ENCODE data around the gene ARHGAP24. TPM values are rescaled to one million over a fixed set of nuclear protein-coding genes. Genes with fewer than 3 reads are reported as not detected.

Gene ARHGAP24
- total and polyA plus RNA-seq, 2 experiments from 2014 or later, result 19.5 to 29.6 TPM

DNA sequence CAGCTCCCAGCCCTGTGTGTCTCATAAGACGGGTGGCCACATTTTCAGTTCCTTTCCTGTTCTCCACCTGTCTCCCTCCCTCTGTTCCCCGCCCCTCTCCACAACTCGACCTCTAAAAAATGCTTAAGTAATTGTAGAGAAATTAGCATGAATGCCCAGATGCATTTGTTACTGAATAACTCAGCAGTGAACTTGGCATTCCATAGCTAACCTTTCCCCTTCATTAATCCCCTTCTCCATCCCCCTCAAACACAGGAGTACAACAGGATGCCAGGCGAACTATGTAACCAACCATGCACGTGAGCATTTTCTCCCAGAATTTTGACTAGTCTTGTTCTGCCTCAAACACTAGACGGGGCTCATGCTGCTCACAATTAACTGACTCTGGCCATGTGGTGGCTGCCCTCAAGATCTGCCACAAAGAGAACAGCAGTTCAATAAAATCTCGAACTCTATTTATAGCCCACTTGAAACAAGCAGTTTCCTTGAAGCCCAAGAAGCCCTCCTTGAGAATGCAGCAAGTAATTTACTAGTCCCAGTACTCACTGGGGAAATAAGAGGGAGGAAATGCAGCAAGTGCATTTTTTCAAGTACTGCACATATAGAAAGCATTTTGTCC is 351.2 kb downstream of the ARHGAP24 start:
- Histone ChIP-seq H3K4me2 (peak overlapping the region; percentile 76), H3K27ac (peak overlapping the region; percentile 60)

DNA sequence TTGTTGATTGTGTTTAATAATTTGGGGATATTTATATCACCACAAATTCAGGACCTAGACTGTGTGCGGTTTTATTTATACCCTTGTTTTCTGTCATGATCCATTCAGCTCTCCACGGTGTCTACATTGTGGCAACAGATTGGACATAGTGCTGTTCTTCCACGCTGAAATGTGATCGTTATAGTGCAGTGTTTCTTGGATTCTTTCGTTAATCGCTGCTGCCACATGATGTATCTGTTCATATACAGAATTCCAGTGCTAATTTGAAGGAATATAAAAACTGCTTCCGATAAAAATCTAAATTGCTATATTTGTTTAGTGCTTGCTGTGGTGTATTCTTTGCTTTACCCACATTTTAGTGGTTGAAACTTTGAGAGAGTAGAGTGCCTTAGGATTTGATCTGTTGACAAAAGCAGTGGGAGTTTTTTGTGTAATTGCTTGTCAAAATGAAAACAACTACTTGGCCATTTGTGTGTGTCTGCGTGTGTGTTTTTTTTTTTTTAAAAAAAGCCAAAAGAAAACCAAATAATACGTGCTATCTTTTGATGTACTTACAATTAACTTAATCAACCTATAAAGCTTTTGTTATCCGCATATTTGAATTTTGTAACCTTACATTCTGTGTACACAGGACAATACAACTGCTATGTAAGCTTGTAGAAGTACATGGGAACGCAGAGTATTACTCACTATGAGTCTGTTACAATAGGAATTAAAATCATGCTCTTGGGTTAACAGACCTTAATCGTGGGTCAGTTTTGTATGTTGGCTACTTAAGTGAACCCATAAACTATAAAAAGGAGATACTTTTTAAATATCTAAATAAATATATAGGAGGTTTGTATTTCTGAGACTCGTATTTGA is 353.3 kb downstream of the ARHGAP24 start:
- peak overlapping the region; percentile 76 for H3K4me2 ChIP-seq
- H3K79me2 ChIP-seq, result peaks cover 9% of the 10 kb centered on the region
- no peak for DNase-seq (ENCODE audit: low spot score)
- no peaks in the 10 kb centered on the region for H3K36me3 ChIP-seq (replicated peaks; ENCODE audit: insufficient read depth, low read depth)
- H3K9me3 ChIP-seq (ENCODE audit: low read depth), result no peaks in the 10 kb centered on the region
- H2AFZ ChIP-seq, result no peak overlapping the region
- peak overlapping the region; percentile 87 for H3K27ac ChIP-seq
- H3K9me2 ChIP-seq (replicated peaks; ENCODE audit: insufficient read depth), result no peaks in the 10 kb centered on the region
- TF ChIP-seq, protein P1, sequence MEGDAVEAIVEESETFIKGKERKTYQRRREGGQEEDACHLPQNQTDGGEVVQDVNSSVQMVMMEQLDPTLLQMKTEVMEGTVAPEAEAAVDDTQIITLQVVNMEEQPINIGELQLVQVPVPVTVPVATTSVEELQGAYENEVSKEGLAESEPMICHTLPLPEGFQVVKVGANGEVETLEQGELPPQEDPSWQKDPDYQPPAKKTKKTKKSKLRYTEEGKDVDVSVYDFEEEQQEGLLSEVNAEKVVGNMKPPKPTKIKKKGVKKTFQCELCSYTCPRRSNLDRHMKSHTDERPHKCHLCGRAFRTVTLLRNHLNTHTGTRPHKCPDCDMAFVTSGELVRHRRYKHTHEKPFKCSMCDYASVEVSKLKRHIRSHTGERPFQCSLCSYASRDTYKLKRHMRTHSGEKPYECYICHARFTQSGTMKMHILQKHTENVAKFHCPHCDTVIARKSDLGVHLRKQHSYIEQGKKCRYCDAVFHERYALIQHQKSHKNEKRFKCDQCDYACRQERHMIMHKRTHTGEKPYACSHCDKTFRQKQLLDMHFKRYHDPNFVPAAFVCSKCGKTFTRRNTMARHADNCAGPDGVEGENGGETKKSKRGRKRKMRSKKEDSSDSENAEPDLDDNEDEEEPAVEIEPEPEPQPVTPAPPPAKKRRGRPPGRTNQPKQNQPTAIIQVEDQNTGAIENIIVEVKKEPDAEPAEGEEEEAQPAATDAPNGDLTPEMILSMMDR (IDR thresholded peaks at IDR 0.05; ENCODE audit: poor library complexity), result no peak
- TF ChIP-seq EZH2 (IDR thresholded peaks at IDR 0.05; ENCODE audit: borderline replicate concordance), result no peak
- TF ChIP-seq EZH2phosphoT487 (IDR thresholded peaks at IDR 0.05; ENCODE audit: low read depth, severe bottlenecking, unreplicated experiment), result no peak
- H3K27me3 ChIP-seq, result no peaks in the 10 kb centered on the region
- WGBS (ENCODE audit: low lambda C conversion rate, missing lambda C conversion rate), result 53% methylated on average over 13 of the region's 13 CpGs
- no peaks in the 10 kb centered on the region for H4K20me1 ChIP-seq (ENCODE audit: insufficient read depth, poor library complexity, severe bottlenecking)
- peak overlapping the region; percentile 11 for H3K4me3 ChIP-seq
- H3K4me1 ChIP-seq (ENCODE audit: insufficient read depth), result peaks cover 9% of the 10 kb centered on the region

More for the DNA sequence above, 351.2 kb downstream of the ARHGAP24 start:
- TF ChIP-seq, protein P1 (IDR thresholded peaks at IDR 0.05; ENCODE audit: poor library complexity), result peak; percentile 36
- TF ChIP-seq EZH2phosphoT487 (IDR thresholded peaks at IDR 0.05; ENCODE audit: low read depth, severe bottlenecking, unreplicated experiment), result no peak
- WGBS (ENCODE audit: low lambda C conversion rate, missing lambda C conversion rate), result 22% methylated on average over 7 of the region's 7 CpGs
- peak; percentile 68 for DNase-seq (ENCODE audit: low spot score)
- Histone ChIP-seq H3K4me3 (no peak overlapping the region), H4K20me1 (ENCODE audit: insufficient read depth, poor library complexity, severe bottlenecking) (no peaks in the 10 kb centered on the region), H3K36me3 (replicated peaks; ENCODE audit: insufficient read depth, low read depth) (no peaks in the 10 kb centered on the region), H3K9me3 (ENCODE audit: low read depth) (no peaks in the 10 kb centered on the region), H3K9me2 (replicated peaks; ENCODE audit: insufficient read depth) (no peaks in the 10 kb centered on the region), H3K27me3 (no peaks in the 10 kb centered on the region), H2AFZ (no peak overlapping the region), H3K79me2 (peaks cover 4% of the 10 kb centered on the region), H3K4me1 (ENCODE audit: insufficient read depth) (peaks cover 9% of the 10 kb centered on the region)

DNA sequence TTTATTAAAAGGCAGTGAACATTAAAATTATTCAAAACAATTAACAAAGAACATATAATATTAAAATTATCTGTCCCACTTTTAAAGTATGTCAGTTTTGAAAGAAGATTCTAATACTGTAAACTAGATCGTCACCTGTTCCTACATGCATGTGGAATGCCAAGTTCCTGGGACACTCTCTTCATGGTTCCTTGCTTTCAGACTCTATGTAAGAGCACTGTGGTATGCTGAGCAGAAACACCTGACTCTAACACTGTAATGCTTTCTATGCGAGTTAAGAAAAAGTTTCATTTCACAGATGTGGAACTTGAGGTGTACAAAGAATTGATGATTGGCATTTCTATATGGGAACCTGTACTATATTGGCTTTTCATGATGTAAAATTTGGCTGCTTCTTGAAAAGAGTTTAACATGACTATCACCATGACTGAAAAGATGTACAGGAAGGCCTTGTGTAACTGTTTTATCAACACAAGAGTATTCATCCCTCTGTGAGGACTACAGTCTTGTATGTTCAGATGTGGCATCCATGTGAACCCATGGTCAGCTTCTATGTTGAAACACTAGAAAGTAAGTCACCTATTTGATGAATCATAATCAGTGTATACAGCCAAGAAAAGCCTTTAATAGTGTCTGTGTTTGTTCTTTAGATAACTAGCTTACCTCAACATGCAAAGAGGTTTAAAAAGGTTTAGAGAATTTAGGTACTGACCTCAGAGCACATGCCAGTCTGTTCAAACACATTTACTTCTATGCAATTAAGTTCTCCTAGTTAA is 354.5 kb downstream of the ARHGAP24 start:
- peak; percentile 23 for DNase-seq (ENCODE audit: low spot score)
- Histone ChIP-seq H3K4me1 (ENCODE audit: insufficient read depth) (peaks cover 9% of the 10 kb centered on the region), H3K4me2 (peak overlapping the region; percentile 76), H3K9me3 (ENCODE audit: low read depth) (no peaks in the 10 kb centered on the region), H3K79me2 (peaks cover 13% of the 10 kb centered on the region), H4K20me1 (ENCODE audit: insufficient read depth, poor library complexity, severe bottlenecking) (no peaks in the 10 kb centered on the region), H3K36me3 (replicated peaks; ENCODE audit: insufficient read depth, low read depth) (no peaks in the 10 kb centered on the region), H2AFZ (no peak overlapping the region), H3K9me2 (replicated peaks; ENCODE audit: insufficient read depth) (no peaks in the 10 kb centered on the region), H3K27me3 (no peaks in the 10 kb centered on the region), H3K4me3 (no peak overlapping the region), H3K27ac (peak overlapping the region; percentile 30)
- 66% methylated on average over 2 of the region's 2 CpGs for whole genome bisulfite sequencing (ENCODE audit: low lambda C conversion rate, missing lambda C conversion rate)
- TF ChIP-seq, protein P1 (IDR thresholded peaks at IDR 0.05; ENCODE audit: poor library complexity), result no peak
- TF ChIP-seq EZH2phosphoT487 (IDR thresholded peaks at IDR 0.05; ENCODE audit: low read depth, severe bottlenecking, unreplicated experiment), result peak; percentile 95
- no peak for TF ChIP-seq EZH2 (IDR thresholded peaks at IDR 0.05; ENCODE audit: borderline replicate concordance)
